ENCODE data around the gene APEX1.

DNA sequence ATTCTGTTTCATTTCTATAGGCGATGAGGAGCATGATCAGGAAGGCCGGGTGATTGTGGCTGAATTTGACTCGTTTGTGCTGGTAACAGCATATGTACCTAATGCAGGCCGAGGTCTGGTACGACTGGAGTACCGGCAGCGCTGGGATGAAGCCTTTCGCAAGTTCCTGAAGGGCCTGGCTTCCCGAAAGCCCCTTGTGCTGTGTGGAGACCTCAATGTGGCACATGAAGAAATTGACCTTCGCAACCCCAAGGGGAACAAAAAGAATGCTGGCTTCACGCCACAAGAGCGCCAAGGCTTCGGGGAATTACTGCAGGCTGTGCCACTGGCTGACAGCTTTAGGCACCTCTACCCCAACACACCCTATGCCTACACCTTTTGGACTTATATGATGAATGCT, 1.9 kb downstream of the APEX1 start:
- TF ChIP-seq POLR2A (IDR thresholded peaks at IDR 0.05; ENCODE audit: extremely low read depth, insufficient read length), result no peak
- TF ChIP-seq, protein P1, sequence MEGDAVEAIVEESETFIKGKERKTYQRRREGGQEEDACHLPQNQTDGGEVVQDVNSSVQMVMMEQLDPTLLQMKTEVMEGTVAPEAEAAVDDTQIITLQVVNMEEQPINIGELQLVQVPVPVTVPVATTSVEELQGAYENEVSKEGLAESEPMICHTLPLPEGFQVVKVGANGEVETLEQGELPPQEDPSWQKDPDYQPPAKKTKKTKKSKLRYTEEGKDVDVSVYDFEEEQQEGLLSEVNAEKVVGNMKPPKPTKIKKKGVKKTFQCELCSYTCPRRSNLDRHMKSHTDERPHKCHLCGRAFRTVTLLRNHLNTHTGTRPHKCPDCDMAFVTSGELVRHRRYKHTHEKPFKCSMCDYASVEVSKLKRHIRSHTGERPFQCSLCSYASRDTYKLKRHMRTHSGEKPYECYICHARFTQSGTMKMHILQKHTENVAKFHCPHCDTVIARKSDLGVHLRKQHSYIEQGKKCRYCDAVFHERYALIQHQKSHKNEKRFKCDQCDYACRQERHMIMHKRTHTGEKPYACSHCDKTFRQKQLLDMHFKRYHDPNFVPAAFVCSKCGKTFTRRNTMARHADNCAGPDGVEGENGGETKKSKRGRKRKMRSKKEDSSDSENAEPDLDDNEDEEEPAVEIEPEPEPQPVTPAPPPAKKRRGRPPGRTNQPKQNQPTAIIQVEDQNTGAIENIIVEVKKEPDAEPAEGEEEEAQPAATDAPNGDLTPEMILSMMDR (IDR thresholded peaks at IDR 0.05; ENCODE audit: low read depth, low read length), result no peak
- TF ChIP-seq, protein P2, sequence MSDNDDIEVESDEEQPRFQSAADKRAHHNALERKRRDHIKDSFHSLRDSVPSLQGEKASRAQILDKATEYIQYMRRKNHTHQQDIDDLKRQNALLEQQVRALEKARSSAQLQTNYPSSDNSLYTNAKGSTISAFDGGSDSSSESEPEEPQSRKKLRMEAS (IDR thresholded peaks at IDR 0.05; ENCODE audit: low read depth, low read length), result no peak
